SKM-1 treated with dmso at 0.1 percent for 144 hours (cell line): ENCODE data around the gene MKLN1.
"Not testable (repeated sequence)": the region's sequence is repeated elsewhere in the genome, so short reads cannot be mapped to it uniquely, and the experiment has no call there.

ENCODE experiments used
- DNase-seq: peaks from one replicate; lab custom pipeline; 2025; ENCODE audit not compliant: unreplicated experiment; lab: John Stamatoyannopoulos, UW

Gene MKLN1

GRCh38 chr7:131513245-131514061 is 185.8 kb downstream of the MKLN1 start:
- DNase-seq, result peak; percentile 75

- DNase-seq, result not testable (repeated sequence)
Observed at GRCh38 chr7:131515471-131515870, 187.8 kb downstream of the MKLN1 start.

DNA sequence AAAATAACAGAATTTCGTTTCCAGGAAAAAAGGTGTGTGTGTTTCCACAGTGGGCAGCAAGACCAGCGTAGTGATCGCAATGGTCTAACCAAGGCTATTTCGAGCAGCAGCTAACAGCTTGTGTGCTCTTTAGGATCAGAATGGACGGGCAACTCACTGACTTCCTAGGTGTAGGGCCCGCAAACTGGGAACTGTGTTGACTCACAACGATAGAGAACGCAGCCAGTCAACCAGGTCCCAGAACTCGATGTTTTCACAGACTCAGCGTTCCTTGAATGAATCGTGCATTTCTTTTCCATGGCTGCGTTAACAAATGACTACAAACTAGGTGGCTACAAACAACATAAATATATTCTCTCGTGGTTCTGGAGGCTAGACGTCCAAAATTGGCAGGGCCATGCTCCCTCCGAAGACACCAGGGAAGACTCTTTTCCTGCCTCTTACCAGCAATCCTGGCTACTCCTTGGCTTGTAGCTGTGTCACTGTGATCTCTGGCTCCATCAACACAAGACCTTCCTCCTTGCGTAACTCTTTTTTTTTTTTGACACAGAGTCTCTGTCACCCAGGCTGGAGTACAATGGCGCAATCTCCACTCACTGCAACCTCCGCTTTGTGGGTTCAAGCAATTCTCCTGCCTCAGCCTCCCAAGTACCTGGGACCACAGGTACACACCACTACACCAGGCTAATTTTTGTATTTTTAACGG is 189.7 kb downstream of the MKLN1 start:
- peak; percentile 33 for DNase-seq

GRCh38 chr7:131518626-131519025 is 190.9 kb downstream of the MKLN1 start:
- DNase-seq, result no peak

DNA sequence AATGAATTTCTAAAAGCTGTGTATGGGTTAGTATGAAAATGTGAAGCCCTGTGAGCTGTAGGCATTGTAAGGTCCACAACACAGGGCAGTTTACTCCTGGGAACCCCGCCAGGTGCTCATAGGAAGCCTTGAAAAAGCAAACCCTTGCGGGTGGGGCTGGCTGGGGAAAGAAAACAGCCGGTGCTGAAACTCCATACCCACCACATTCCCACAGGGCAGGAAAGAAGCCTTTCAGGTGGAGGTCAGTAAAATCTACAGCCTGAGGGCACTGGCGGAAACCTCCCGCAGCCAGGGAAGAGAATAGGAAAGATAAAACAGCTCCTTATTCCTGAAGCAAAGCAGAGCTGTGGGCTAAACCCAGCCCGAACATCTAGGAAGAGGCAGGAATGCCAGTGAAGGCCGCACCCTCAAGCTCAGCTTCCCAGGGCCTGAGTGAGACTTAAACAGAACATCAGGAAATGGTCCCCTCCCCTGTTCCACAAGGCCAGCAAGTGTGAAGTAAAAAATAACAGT is 194.0 kb downstream of the MKLN1 start:
- DNase-seq, result no peak

DNA sequence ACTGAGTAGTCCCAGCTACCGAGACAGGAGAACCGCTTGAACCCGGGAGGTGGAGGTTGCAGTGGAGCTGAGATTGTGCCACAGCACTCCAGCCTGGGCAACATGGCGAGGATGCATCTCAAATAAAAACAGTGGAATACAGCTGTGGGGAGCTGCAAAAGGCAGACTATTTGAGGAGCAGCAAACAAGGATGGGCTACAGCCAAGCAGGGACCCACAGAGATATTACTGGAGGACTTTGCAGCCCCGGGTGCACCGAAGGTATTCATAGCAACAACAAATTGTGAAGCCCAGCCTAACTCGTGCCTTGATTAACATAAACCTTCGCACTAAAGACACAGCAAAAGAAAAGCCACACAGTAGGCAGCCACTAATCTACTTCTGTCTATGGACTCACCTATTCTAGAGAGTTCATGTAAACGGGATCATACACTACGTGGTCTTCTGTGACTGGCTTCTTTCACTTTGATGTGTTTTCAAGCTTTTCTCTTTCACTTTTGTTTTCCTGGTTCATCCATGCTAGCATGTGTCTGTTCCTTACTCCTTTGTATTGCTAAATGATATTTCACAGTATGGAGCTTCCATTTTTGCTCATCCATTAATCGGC is 194.8 kb downstream of the MKLN1 start:
- no peak for DNase-seq

DNA sequence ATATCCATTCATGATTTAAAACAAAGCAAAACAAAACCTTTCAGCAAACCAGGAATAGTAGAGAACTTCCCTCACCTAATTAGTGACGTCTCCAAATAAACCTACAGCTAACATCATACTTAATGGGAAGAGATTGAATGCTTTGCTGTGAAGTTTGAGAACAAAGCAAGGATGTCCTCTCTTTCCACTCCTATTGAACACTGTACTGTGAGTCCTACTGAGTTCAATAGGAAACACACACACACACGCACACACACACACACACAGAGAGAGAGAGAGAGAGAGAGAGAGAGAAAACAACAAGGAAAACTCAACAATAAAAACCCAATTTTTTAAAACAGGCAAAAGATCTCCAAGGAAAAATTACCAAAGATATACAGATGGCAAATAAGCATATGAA is 196.4 kb downstream of the MKLN1 start:
- no peak for DNase-seq

- no peak for DNase-seq
Observed at GRCh38 chr7:131524703-131525102, 197.0 kb downstream of the MKLN1 start.

DNA sequence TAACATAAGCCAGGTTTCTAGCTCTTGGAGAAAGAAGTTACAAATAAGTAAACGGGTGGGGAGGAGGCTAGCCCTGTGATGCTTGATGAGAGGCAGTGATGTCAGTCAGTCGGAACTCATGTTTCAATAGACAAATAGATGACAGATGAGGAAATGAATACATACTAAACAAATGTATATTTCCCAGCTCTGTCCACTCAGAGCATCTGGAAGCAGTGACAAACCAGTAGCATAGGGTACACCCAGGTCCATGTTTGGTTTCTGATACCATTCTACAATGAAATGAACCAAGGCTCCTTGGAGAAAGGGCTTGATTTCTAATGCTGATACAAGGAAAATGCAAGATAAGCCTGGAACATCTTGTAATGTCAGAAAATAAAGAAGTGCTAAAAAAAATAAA is 198.1 kb downstream of the MKLN1 start:
- DNase-seq, result no peak

GRCh38 chr7:131527456-131527855 is 199.8 kb downstream of the MKLN1 start:
- peak; percentile 41 for DNase-seq

- DNase-seq, result no peak
Observed at GRCh38 chr7:131529179-131529578, 201.5 kb downstream of the MKLN1 start.

- no peak for DNase-seq
Observed at GRCh38 chr7:131529617-131530016, 201.9 kb downstream of the MKLN1 start.

- no peak for DNase-seq
Observed at GRCh38 chr7:131530137-131530536, 202.5 kb downstream of the MKLN1 start.

DNA sequence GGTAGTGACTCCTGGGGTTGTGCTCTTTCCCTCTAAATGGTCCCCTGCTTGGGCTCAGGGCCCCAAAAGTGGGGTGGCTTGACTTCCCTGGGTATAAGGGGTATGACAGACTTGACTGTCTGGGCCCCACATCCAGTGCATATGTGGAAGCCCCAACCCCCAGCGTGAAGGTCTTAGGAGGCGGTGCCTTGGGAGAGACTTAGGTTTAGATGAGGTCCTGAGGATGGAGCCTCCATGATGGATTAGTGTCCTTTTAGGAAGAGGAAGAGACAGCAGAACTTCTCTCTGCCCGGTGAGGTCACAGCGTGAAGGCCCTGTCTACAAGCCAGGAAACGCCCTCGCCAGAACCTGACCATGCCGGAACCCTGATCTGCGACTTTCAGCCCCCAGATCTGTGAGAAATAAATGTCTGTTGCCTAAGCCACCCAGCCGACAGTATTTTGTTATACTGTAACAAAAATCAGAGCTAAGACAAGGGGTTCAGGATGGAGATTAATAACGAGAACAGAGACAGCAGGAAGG is 205.0 kb downstream of the MKLN1 start:
- no peak for DNase-seq

GRCh38 chr7:131533151-131533559 is 205.5 kb downstream of the MKLN1 start:
- no peak for DNase-seq

- DNase-seq, result no peak
Observed at GRCh38 chr7:131533566-131534561, 206.2 kb downstream of the MKLN1 start.

GRCh38 chr7:131536361-131536849 is 208.7 kb downstream of the MKLN1 start:
- DNase-seq, result no peak

- DNase-seq, result no peak
Observed at GRCh38 chr7:131537571-131537978, 209.9 kb downstream of the MKLN1 start.

DNA sequence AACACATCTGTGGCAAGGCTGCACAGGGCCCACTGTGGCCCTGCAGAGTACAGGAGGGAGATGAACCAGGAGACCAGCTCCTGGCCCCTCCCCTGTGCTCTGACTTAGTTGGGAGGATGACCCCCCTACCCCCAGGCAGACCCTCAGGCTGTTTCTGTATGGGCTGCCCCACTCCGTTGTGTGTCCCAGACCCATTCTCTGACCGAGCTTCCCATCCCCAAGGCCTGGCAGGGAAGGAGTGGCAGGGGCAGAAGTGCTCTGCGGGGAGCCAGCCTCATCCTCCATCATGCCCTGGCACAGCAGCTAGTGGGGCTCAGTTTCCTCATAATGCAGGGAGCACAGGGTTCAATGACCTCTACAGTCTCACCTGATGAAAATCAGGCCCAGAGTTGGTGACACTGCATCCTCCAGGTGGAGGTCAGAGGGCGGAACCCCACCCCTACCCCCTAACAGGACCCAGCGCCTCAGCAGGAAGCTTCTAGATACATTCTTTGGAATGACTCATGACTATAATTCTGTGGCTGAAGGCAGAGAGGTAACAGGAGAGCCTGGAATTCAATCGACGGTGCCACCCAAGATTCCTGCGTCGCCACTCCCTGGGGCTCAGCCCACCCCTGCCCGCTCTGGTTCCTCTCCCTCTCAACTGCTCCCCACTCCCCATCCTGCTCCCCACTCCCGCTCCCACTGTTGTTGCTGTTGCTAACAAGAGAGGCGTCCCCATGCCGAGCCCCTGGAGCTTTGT is 210.6 kb downstream of the MKLN1 start:
- no peak for DNase-seq

GRCh38 chr7:131538813-131539179 is 211.1 kb downstream of the MKLN1 start:
- no peak for DNase-seq
